Stimulated activated CD4-positive, alpha-beta T cell treated with anti-CD3 and anti-CD28 coated beads, Interleukin-15, amount 100 ng/mL, for 48 hours (primary cell): Measurements from ENCODE around the gene OTP.

Experiments used
- DNase-seq, 2 donors: peaks; one replicate each; pipeline ENCODE4 v3.0.0-alpha.2; 2020; ENCODE audit warnings: low read depth in 2 of 2

Gene OTP

DNA sequence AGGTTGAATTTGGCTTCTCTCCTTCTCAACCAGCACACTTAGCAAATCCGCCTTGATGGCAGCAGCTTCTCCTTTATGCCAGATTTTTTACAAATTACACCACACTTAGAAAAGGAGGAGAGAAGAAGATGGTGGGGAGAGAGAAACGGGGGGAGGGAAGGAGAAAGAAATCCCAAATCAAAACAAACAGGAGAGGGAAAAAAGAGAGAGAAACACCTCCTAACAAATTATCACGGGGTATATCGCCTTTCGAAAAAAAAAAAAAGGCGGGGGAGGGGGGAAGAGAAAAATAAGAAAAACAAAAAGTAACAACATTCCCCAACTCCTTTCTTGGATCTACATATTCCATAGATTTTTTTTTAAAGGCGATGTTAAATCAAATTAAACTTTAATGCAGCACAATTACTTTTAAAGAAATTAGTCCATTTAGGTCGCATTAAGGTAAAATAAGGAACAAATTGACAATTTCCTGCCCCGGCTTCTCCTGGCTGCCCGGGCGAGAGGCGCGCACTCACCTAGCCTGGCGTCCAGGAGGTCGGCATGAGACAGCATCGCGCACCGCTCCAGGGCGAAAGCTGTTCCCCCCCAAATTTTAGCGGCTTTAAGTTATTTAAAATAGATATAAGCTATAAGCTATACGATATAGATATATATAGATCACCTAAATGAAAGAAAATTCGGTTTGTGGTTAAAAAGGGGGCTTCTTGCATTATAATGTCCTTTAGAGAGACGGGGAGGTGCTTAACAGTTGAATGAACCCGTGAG is at the start of gene OTP:
OTP (minus strand) TSS at position 716 of the 765 bp plus-strand sequence; CDS start at position 552, 164 bp downstream.
- DNase-seq = no peak

DNA sequence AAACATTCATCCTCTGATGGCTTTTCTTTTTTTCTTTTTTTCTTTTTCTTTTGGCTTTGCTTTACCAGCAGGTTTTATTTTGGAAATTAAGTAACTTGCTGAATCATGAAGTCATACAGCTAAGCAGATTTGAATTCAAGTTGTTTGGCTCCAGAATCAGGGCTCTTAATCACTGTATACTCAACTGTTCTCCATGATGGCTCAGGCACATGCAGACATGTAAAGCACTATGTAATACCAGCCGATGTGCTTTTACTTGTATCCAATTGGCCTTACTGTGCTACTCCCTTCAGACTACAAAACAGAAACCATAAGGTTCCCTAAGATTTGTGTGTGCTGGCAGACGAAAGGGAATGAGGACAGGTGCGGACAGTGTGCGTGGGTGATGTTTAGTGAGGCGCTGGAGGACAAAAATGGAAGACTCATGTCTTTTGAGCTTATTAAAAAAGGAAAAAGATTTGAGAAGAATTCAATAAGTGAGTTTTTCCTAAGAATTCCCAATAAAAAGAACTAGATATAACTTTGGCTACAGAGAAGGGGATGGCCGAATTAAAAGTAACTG is 44.7 kb upstream of the OTP start:
- no peak for DNase-seq

DNA sequence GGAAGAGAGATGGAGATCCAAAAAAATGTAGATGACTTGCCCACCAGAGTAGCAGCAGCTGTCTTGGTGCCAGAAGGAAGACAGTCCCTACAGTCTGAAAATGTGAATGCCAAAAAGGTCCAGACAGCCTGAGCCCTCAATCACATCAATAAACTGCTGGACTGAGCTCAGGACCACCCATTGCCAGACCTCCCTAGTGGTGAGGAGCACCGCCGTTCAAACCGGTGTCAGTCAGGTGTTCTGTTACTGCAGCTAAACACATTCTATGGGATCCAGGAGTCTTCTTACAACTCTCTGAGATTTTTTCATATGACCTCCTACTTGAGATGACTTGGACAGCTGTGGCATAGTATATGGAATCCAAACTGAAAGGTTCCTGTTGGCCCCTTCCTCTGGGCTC is 32.0 kb upstream of the OTP start:
- DNase-seq = no peak

DNA sequence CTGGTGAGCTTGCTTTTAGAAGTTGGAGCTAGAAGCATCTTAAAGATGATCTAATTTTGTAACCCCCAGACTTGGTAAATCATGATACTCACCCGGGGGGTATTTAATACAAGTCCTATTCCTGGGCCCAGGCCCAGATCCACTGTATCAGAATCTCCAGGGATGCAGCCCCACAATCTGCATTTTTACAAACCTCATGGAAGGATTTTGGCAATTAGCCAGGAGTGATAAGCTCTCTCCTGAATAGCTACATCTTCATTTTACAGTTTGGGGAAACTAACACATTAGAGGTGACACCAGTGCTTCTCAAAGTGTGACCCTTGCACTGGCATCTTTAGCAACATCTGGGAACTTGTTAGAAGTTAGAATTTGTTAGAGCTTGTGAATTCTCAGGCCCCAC is 31.2 kb upstream of the OTP start:
- no peak for DNase-seq

DNA sequence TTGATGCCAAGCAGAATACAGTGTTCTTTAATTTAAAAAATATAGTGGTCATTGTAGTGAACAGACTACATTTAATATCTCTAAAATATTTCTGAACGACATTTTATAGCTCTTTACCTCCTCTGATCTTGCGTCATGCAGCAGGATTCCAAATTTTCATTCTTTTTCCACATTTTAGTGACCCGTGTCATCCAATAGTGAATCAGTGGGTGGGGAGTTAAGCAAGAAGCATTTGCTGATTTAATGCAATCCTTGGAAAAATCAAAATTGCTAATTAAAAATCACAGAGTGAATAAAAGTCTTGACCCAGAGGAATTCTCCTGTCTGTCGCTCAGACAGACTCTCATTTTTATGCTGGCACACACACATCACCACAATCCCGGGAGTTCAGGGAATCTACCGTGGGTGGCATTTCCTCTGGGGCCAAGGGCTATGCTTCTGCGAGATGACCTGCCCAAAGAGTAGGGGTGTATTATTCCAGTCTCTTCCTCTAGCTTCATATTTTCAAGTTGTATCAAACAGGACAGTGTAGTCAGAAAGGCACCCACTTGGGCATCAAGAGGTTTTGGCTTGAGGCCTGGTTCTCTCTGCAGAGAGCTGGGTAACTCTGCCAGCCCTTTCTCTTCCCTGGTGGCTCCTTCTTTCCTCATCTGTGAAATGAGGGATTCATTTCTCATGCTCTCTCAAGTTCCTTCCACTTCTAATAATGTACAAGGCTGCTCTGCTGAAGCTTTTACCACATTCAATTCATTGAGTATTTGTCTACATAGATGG is 24.8 kb upstream of the OTP start:
- no peak for DNase-seq

DNA sequence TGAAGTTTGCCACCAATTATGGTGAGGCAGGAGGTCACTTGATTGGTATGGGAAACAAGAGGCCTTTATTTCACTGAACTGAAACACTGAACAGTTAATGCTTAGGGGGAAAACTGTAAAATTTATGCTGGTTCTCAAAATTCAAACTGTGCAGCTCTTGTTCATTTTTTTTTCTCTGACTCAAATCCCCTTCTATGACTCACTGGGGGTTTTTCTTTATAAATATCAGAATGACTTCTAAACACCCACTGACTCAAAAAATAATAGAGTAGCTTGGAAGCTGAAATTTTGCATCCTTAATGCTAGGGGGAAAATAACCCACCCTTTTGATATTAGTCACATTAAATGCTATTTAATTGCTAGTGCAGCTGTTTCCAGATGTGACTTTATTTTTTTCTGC is 24.1 kb upstream of the OTP start:
- no peak for DNase-seq

DNA sequence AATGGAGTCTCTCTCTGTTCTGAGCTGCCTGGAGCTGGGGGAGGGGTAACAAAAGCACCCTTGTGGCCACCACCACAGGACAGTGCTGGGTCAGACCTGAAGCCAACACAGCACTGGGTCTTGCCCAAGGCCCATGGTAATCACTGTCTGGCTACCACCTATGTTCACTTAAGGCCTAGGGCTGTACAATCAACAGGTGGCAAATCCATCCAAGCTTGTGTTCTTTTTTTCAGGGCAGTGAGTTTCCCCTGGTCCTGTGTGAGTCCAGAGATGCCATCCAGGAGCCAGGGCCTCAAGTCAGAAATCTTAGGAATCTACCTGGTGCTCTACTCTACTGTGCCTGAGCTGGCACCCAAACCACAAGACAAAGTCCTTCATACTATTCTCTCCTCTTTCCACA is 20.1 kb upstream of the OTP start:
- no peak for DNase-seq

DNA sequence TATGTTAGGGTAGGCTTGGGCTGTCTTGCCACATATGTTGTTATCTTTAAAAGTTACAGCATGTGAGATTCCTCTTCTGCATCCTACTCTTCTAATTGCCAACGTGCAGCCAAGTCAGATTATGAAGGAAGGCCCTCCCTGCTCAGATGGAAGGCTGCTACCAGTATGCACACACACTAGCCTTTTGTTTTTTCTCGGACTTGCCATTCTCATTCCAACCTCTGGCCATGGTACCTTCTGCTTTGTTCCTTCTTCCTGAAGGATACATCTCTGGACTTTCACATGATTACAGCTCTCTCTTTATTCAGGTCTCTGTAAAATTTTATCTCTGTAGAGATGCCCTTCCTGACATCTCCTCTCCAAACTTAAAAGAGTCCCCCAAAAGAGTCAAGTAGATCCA is 12.8 kb upstream of the OTP start:
- no peak for DNase-seq

DNA sequence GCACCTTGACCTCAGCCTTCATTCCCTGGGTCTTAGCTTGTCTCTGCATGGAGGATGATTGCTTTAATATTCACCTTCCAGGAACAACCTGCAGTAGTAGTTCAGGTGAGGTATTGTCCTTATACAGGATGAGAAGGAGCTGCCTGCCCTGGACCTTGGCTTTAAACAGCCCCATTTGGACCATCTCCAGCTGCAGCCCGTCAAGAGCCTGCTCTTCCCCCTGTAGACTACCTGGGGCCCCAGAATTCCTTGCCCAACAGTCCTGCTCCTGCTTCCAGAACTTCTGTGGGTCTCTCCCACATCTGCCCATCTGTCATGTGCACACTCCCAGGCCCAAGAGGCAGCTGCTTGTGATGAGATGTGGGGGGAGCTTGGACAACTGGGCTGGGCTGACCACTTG is 12.2 kb upstream of the OTP start:
- no peak for DNase-seq

DNA sequence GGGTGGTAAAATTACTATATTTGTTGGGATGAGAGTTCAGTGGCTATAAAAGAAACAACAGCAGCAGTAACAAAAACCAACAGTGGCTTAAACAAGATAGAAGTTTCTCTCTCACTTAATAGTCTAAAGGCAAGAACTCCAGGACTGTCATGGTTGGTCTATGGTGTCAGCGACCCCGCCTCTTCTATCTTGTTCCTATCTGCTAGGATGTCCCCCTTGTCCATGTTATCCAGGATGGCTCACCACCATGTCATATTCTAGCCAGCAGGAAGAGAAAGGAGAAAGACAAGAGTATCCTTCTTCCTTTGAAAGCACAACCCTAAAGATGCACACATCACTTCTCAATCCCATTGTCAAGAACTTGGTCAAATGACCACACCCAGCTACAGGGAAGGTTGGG is 11.3 kb upstream of the OTP start:
- DNase-seq = no peak

DNA sequence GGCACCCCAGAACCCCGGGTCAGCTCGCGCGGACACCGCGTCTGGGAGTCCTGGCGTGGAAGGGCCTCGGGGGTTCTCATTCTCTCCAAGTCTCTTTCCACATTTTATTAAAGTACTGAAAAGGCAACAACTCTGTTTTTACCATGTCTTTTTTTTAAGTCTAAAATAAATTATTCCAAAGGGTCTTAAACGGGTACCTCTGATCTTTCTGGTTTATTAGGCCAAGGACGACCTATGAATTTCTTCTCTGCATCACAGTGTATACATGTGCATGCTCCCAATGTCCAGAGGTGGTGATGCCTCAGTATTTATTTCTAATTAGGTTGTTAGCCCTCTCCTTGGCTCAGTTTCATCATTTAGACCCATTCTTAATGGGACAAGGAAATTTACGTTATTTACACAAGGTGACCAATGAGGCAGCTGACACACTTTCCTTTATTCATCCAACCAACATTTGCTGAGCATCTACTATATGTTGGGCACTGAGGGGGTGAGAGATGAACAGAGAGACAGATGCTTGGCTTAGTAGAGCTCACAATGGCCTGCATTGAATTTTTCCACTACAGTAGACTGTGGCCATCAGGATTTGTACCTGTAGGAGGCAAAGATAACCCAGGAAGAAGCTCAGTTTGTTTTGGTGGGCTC is 7.6 kb upstream of the OTP start:
- DNase-seq = no peak

DNA sequence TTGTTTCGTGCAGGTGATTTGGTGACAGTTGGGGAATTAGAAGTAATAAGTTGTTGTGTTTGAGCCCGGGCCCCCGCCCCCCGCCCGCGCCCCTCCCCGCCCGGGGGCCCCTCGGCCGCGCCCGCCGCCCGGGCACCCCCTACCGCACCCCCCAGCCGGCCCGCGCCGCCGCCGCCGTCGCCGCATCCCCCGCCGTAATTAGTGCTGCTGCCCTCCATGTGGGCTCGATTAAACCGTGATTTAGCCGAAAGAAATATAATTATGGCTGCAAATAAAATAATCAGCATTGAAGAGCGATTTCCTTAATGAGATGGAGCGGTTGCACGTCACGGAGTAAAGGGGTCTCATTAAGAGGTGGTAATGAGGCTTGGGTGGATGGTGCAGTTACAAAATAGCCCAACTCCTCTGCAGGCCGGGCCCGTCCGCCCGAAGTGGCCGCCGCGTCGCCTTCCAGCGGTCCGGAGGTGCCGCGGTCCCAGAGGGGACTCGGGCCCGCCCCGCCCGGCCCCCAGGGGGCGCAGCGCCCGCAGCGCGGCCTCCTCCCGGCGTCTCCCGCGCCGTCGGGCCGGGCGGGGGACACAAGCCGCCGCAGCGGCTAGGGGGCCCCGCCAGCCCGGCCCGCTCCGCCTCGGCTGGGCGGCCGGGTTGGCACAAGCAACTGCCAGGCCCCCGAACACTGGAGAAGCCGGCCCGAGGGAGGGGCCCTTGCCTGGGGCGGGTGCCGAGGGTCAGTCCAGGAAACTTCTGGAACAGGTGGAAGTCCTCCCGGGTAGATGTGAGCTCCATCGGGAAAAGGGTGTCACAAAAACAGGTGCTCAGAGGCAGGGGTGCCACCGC is 6.9 kb upstream of the OTP start:
- no peak for DNase-seq

DNA sequence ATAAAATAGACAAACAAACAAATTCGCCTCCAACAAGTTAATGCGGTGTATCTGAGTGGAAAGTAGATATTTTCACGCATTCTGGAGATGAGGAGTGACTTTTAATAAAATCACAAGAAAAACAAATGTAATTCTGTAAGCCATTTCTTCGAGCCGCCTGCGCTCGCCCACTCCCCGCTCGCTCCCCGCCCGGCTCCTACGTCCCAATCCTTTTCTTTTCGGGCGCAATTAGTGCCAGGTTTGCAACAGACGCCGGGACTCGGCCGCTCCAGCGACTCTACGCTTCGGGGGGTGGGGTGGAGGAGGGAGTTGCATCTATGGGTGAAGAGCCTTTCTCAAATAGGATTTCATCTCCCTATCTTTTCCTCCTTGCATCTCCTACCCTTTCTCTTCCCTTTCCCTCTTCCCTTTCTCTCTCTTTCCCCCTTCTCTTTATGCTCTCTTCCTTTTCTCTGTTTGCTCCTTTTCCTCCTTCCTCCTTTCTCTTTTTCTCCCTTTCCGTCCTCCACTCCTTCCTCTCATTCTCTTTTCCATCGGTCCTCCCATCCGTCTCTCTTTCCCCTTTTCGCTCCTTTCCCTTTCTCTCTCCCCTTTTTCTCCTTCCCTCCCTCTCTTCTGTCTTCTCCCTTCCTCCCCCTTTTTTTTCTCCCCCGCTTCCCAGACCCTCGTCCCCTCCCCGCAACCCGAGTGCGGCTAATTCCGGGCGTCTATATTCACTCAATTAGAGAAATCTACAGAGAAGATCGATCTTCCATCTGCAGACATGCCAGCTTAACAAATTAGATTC is 6.1 kb upstream of the OTP start:
- no peak for DNase-seq

DNA sequence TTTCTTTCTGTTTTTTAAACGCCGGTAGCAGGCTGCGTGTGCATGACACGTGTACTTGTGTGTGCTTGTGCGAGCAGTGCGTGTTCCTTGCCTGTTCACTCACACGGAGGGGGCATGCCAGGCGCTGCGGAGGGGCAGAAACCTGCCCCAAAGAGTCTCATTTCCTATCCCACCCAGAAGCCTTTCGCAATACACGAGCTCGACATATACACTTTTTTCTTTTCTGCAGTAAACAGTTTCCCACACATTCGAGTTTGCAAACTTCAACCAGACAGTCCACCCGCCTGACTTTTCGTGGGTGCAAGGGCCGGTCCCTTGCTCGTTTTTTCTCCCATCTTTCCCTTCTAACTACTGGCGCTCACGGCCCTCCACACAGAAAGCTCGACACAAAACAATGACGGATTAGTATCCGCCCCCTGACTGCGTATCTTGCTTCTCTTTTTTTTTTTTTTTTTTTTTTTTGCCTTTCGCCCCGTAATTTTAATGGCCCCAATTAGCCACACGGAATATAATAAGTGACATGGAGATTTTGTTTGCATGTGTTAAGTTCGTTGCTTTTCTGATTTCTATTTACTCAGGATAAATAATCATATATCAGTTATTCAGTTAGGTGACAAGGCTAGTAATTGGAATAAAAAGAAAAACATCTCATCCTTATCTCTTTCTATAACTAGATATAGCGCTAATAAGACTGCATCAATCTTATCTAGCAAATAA is 5.3 kb upstream of the OTP start:
- no peak for DNase-seq

DNA sequence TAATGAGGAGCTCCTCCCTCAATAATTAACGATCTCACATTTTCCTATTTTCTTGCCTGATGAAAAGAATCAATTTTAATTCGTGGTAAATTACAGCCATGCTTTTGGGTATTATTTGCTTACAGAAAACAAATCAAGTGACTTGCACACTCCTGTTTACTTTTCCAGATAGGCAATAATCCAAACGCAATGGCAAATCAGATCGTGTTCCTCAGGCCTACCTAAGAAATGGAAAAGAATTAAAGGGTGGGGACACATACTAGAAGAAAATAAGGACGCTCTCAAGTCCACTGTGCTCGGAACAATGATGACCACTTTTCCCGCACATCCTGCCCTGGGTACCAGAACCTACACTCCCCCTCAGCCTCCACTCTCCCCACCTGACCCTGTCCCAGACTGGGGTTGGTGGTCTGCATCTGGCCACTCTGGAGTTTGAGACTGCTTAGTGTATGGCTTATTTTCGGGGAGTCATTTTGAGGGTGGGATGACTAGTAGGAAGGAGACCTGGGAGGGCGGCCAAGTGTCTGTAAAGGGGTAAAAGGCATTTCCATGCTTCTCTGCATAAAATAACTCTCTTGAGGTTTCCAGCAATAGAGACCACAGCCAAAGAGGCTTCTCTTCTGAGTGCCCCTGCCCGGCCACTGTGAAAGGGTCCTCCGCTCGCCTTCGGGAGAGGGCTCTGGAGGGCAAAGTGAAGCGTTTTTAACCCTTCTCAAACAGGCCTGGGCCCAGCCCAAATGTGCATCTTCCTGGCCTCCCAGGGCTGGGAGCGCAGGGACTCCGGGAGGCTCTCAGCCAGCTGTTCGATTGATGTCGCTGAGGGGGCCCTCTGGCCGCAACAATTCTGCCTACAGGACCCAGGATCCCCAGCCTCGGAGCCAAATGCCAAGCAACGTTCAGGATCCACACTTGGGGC is 4.5 kb upstream of the OTP start:
- DNase-seq = no peak

DNA sequence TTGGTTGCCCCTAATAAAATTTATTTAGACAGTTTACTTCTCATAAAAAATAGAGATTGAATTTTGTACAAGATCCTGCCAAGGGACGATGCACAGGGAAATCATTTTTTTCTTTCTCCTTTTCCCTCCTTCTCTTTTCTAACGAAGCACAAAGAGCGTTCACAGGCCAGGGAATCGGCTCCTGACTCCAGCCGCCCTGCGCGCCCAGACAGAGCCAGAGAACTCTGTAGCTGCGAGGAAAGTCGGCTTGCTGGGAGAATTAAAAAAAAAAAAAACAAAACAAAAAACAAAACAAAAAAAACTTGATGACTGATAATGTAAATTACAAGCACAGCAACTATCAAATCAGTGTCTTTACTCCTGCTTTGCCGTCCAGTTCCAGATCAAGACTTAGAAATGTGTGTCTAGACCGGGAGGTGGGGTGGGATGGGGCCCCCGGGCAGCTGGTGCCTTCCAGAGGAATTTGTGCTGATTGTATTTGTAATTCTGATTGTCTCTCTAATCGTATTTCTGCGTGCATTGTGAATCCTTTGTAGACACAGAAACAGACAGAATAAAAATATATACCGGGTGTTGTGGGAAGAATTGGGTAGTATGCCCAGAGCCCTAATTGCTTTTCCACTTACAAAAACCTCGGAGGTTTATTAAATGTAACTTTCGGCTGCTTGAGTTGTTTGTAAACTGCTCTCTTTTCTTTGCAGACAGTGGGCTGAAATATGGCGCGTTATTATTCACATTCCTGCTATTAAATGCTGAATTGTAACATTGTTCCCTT is 3.6 kb upstream of the OTP start:
- DNase-seq = no peak

DNA sequence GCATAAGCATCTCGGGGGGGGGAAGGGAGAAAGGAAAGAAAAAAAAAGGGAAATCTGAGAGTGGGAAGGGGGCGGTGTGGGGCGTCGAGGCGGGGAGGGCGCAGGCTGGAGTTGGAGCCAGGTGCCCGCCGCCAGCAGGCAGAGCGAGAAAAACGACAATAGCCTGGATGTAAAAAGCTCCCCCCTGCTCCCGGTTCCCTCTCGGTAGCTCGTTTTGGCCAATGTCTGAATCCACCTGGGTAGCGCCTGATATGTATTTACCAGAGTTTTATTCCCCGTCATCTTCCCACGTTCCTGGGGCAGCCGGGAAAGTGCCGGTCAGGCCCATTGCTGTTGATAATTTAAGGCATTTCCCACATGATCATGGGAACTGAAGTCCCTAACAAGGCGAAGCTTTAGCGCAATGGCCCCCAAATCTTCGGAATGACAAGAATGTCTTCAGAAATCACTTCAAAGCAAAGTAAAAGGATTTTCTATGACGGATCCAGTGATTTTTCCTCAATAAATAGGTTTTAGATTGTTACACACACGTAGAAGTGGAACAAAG is 3.0 kb upstream of the OTP start:
- DNase-seq = no peak
